MM.1S (cell line): ENCODE results near the gene HOXA11.

Source experiments
- EZH2phosphoT487 ChIP-seq: fragments of 300-600 bp; sonication (generic); IDR thresholded peaks from 2 replicates; pipeline ENCODE4 v1.6.1; 2018; ENCODE audit warnings: antibody characterized with exemption, low read length
- TF ChIP-seq, protein P1 (sequence below): fragments of 300-600 bp; sonication (generic); IDR thresholded peaks from 2 replicates; pipeline ENCODE4 v1.5.1; 2016; ENCODE audit warnings: antibody characterized with exemption, low read length, mixed read lengths

GRCh38 chr7:27164367-27165088 lies 20.5 kb downstream of the HOXA11 start:
- TF ChIP-seq, protein P1, sequence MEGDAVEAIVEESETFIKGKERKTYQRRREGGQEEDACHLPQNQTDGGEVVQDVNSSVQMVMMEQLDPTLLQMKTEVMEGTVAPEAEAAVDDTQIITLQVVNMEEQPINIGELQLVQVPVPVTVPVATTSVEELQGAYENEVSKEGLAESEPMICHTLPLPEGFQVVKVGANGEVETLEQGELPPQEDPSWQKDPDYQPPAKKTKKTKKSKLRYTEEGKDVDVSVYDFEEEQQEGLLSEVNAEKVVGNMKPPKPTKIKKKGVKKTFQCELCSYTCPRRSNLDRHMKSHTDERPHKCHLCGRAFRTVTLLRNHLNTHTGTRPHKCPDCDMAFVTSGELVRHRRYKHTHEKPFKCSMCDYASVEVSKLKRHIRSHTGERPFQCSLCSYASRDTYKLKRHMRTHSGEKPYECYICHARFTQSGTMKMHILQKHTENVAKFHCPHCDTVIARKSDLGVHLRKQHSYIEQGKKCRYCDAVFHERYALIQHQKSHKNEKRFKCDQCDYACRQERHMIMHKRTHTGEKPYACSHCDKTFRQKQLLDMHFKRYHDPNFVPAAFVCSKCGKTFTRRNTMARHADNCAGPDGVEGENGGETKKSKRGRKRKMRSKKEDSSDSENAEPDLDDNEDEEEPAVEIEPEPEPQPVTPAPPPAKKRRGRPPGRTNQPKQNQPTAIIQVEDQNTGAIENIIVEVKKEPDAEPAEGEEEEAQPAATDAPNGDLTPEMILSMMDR, result no peak
- TF ChIP-seq EZH2phosphoT487, result no peak
